SW480 (cell line): ENCODE data around the gene NDUFC1.
"Not testable (repeated sequence)": the region's sequence is repeated elsewhere in the genome, so short reads cannot be mapped to it uniquely, and the experiment has no call there.

Experiments used
- DNase-seq: peaks from one replicate; pipeline ENCODE4 v3.0.0-alpha.2; 2016; ENCODE audit warnings: low spot score

NDUFC1 gene

DNA sequence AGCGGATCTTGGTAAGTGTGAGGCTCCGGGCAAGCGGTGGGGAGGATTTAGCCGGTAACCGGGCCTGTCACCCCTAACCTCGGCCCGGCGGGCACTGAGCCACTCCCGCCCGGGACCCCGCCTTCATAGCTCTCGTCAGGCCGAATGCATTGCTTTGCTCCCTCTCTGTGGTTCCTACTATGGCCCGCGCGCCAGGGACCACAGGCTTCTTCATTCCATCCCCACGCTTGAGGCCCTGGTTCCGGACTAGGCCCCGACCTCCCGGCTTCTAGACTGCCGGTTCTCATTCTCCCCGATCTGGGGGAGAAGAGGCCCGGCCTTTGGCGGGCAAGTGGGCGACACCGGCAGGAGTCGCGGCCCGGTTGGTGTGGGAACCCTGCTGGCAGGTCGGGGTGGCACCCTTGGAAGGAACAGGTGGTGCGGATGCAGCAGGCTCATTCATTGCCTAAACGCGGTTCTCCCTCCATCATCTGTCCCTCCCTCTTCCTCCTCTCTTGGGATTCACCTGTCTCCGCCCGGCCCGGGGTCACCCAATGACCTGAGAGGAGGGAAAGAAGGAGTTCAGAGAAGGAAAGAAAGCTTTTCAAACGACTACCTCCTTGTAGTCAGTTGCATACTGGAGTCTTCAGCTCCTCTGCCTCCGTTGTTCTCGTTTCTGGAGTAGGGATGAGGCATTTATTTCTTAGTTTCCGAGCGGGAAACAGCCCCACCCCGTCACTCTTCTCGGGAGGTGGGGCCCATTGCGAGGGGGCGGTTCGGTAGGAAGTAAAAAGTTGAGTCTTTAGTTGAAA, at the start of gene NDUFC1:
NDUFC1 (minus strand) TSS at position 657 of the 791 bp plus-strand sequence. CDS start 6,679 bp downstream, outside the sequence.
- DNase-seq, result peak; percentile 62

GRCh38 chr4:139337612-139338011, 35.3 kb upstream of the NDUFC1 start:
- no peak for DNase-seq

- no peak for DNase-seq
Observed at GRCh38 chr4:139333046-139333445, 30.8 kb upstream of the NDUFC1 start.

- no peak for DNase-seq
Observed at GRCh38 chr4:139331185-139331584, 28.9 kb upstream of the NDUFC1 start.

DNA sequence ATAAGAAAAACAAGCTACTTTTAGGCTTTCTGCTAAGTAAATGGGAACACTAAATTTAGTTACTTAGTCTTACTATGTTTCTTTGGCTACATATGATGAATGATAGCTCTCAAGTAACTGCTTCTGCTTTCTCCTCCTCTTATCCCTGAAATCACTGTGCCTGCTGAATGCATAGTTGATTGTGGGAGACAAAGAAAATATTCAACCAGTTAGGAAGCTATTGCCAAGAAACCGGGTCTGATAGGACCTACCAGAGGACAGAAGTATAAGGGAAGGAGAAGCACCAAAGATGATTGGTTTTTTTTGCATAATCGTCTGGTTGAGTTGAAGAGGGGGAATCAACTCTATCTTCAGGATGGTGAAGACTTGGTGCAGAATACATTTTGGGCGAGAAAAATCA, 28.0 kb upstream of the NDUFC1 start:
- DNase-seq, result no peak

DNA sequence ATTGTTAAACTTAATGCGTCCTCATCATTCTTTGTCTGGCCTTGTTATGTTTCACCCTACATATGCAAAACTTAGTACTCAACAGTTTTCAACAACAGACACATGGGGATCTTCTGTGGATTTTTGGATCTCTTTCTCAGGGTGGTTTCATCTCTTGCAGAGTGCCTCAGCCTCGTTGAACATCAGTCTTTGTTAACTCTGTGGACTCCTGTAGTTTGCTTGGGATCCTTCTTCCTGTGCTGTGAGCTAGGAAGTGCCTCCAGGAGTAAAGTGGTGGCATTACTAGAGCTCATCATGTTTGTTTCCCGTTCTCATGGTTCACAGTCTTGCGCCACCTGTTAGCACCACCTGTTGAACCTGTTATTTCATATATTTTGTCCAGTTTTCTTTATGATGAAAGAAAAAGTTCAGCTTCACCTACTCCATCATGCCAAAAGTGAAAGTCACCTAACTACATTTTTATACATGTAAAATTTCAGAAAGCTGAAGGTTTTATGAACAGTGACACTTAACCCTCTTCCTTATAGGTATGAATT, 27.5 kb upstream of the NDUFC1 start:
- DNase-seq, result no peak

- no peak for DNase-seq
Observed at GRCh38 chr4:139324620-139325019, 22.3 kb upstream of the NDUFC1 start.

- DNase-seq, result not testable (repeated sequence)
Observed at GRCh38 chr4:139322541-139322940, 20.3 kb upstream of the NDUFC1 start.

GRCh38 chr4:139322070-139322469, 19.8 kb upstream of the NDUFC1 start:
- not testable (repeated sequence) for DNase-seq

GRCh38 chr4:139319571-139319970, 17.3 kb upstream of the NDUFC1 start:
- no peak for DNase-seq

DNA sequence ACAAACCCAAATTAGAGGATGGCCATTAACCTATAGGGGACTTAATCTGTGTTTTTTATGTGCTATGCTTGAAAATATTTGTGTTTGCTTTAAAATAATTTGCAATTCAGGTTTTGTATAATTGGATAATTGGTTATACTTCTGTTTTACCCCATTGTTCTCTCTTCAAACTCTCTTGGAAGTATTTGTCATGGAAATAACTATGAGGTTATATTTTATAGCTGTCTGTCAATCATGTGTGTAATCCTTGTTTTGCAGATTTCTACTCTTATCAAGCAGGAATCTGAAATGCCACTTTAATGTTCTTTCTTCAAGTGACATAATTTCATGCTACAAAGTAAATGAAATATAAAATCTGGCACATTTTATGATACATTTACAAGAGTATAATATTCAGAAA, 15.4 kb upstream of the NDUFC1 start:
- no peak for DNase-seq

DNA sequence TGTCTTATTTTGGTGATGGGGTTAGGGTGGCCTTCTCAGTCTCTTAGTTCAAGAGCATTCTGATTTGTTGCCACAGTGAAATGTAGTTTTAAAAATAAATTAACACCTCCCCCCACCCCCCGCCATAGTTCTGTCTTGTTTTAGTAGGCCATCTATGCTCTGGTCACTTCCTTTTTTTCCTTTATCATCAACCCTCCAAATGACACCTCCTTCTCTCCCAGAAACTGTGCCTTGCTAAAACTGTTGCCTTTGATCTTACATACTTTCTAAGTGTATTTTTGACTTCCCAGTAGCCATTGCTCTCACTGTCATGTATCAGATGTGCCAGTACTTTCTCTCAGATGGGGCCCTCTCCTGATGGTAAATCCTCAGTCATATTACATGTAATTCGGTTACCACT, 14.5 kb upstream of the NDUFC1 start:
- no peak for DNase-seq

DNA sequence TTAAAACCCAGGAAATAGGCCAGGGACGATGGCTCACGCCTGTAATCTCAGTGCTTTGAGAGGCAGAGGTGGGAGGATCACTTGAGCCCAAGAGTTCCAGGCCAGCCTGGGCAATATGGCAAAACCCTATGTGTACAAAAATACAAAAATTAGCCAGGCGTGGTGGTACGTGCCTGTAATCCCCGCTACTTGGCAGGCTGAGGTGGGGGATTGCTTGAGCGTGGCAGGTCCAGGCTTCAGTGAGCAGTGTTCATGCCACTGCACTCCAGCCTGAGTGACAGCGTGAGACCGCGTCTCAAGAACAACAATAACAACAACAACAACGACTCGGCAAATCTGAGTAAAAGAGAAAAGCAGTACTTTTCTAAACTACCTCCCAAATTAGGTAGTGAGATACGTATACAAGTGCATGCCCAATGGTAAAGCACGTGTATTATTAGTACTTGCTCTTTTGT, 13.0 kb upstream of the NDUFC1 start:
- DNase-seq, result no peak

DNA sequence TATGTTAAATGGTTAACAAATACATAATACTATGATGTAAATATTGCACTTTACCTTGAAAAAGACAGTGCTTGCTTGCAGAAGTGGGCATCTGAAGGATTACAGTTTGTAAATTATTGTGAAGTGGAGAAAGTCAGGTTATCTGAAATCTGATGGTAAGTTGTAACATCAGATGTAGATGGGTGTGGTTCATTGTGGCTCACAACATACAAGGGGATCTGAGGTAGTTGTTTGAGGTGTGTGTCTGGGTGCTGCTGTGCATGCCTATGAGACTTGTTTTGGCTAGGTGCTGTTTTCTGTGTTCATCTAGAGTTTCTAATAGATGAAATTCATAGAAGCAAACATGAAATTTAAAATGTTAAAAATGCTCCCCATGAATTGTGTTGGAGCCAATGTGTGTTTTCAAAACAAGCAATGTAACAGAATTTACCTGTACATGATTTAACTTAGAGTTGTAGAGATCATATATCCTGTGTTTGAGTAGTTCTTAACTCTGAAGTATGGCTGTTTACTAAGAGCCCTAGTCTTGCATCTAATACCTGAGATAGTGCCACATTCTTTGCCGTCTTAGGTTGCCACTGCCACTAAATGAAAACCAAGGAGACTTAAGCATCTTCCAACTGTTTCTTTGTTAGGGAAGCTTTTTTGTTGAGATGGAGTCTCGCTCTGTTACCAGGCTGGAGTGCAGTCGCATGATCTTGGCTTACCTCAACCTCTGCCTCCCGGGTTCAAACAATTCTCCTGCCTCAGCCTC, 11.9 kb upstream of the NDUFC1 start:
- no peak for DNase-seq

GRCh38 chr4:139313414-139313813, 11.1 kb upstream of the NDUFC1 start:
- DNase-seq, result not testable (repeated sequence)

GRCh38 chr4:139312552-139313332, 10.5 kb upstream of the NDUFC1 start:
- no peak for DNase-seq

- DNase-seq, result no peak
Observed at GRCh38 chr4:139311909-139312308, 9.6 kb upstream of the NDUFC1 start.

DNA sequence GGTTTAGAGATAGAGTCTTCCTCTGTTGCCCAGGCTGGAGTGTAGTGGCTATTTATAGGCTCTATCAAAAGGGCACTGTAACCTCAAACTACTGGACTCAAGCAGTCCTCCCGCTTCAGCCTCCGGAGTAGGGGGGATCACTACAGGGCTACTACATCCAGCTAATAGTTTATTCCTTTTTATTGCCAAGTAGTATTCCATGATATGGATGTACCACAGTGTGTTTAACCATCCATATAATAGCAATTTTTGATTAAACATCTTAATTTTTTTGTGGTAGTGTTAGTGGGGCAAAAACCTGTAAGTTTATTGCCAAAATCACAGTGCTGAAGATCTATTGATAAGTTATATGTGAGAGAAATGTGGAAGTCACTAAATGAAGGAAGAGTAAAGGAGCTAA, 2.6 kb upstream of the NDUFC1 start:
- no peak for DNase-seq

- peak; percentile 96 for DNase-seq
Observed at GRCh38 chr4:139301113-139301820, 1.0 kb downstream of the NDUFC1 start, which contains the start of gene NAA15. TSS of gene NAA15 (plus strand) at chr4:139301505. CDS start at chr4:139301778, 273 bp downstream.

- DNase-seq, result peak; percentile 56
Observed at GRCh38 chr4:139300431-139301112, 1.7 kb downstream of the NDUFC1 start.

DNA sequence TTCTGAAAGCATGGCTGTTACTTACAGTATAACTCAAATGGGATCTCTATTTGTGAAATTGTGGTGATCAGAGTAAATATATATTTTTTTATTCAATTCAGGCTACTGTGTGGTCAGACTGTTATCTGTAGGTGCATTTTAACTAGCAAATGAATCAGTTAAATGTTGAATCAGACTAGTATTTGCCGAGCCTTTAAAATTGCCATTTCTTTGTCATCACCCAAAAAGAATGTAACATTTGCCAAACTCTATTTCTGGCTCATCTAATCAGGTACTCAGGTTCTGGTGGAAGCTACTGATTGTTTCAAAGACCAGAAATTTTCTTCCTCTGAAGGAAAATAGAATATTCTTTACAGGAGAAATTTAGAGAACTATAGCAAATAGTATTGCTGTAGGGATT, 2.7 kb downstream of the NDUFC1 start:
- DNase-seq, result no peak
